HTR-8/SVneo (cell line): ENCODE results near the gene CCAR1.
A peak's percentile ranks its signal among the peaks of the same experiment; 100 is the strongest.
"Not testable (repeated sequence)": the region's sequence is repeated elsewhere in the genome, so short reads cannot be mapped to it uniquely, and the experiment has no call there.

Experiments
- DNase-seq: peaks from one replicate; pipeline ENCODE4 v3.0.0; 2011; ENCODE audit warnings: low spot score, mixed read lengths; ENCODE audit not compliant: insufficient read length
- FAIRE-seq: peaks from 2 replicates; lab custom pipeline; 2011; peaks lifted over from hg19 to GRCh38; lab: Jason Lieb, UNC

Gene CCAR1, protein sequence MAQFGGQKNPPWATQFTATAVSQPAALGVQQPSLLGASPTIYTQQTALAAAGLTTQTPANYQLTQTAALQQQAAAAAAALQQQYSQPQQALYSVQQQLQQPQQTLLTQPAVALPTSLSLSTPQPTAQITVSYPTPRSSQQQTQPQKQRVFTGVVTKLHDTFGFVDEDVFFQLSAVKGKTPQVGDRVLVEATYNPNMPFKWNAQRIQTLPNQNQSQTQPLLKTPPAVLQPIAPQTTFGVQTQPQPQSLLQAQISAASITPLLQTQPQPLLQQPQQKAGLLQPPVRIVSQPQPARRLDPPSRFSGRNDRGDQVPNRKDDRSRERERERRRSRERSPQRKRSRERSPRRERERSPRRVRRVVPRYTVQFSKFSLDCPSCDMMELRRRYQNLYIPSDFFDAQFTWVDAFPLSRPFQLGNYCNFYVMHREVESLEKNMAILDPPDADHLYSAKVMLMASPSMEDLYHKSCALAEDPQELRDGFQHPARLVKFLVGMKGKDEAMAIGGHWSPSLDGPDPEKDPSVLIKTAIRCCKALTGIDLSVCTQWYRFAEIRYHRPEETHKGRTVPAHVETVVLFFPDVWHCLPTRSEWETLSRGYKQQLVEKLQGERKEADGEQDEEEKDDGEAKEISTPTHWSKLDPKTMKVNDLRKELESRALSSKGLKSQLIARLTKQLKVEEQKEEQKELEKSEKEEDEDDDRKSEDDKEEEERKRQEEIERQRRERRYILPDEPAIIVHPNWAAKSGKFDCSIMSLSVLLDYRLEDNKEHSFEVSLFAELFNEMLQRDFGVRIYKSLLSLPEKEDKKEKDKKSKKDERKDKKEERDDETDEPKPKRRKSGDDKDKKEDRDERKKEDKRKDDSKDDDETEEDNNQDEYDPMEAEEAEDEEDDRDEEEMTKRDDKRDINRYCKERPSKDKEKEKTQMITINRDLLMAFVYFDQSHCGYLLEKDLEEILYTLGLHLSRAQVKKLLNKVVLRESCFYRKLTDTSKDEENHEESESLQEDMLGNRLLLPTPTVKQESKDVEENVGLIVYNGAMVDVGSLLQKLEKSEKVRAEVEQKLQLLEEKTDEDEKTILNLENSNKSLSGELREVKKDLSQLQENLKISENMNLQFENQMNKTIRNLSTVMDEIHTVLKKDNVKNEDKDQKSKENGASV

GRCh38 chr10:68720793-68721672 lies at the start of gene CCAR1:
Gene CCAR1, plus strand, starts transcription at chr10:68721239. Its CDS starts 1,266 bp downstream, at chr10:68722505.
- peak; percentile 91 for FAIRE-seq

DNA sequence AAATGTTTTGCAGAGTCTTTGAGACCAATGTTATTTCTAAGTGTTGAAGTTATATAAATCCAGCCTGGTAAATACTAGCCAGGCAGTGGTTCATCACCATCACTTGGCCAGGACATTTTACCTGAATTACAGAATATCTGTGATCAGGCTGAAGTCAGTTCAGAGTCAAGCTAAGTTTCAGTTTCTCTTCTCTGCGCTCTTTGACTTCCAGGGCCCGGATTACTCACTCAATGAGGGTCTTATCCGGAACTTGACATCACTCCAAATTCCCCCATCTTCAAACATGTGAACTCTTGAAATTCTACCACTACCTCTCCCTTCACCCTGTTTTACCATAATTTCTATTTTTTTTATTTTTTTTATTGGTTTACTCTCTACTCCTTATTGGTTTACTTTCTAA lies 36.6 kb upstream of the CCAR1 start:
- DNase-seq: no peak
- no peak for FAIRE-seq

More at GRCh38 chr10:68720793-68721672, at the start of gene CCAR1:
- DNase-seq: peak; percentile 96

GRCh38 chr10:68696018-68696417 lies 25.0 kb upstream of the CCAR1 start:
- FAIRE-seq: peak; percentile 23
- no peak for DNase-seq

DNA sequence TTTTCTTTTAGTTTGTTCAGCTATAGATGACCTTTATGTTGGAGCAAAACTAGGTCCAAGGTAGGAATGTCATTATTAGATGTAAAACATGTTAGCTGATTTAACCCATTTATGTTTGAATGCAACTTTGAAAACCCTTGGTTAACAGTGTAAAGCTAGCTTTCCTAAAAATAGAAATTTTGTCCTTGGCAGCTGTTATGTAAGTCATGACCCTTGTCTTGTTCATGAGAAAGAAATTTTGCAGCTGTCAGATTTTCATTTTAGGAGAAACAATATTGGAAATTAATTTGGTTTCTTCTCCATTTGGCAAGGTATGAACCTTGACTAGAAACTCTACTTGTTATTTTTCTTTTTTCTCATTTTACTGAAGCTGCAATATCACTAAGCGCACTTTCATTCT lies 23.9 kb upstream of the CCAR1 start:
- DNase-seq (no peak), FAIRE-seq (no peak)

DNA sequence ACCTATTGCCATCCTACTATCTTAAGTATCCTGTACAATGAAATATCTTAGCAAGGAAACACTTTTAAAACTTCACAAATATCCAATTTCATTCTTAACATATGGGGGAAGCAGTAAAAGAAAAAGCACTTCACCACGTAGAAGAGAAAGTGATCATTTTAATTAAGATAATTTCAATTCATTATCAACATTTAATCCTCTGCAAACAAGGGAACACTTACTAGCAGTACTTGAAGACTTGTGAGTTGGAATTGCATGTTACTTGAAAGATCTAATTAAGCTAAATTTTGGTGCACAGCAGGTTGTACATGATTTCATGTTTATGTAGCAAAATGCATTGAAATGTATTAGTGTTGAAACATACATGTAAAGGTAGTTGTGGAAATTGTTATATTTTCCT lies 20.8 kb upstream of the CCAR1 start:
- DNase-seq: no peak
- FAIRE-seq: no peak

DNA sequence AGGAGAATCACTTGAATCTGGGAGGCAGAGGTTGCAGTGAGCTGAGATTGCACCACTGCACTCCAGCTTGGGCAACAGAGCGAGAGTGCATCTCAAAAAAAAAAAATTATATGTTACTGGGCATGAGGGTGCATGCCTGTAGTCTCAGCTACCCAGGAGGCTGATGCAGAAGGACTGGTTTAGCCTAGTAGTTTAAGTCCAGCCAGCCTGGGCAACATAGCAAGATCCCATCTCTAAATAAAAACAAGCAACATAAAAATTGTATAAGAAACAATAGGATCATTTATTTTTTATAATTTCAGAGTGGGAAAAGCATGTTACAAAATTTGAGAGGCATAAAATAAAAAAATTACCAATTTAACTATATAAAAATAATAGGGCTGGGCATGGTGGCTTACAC lies 15.5 kb upstream of the CCAR1 start:
- DNase-seq (no peak), FAIRE-seq (no peak)

DNA sequence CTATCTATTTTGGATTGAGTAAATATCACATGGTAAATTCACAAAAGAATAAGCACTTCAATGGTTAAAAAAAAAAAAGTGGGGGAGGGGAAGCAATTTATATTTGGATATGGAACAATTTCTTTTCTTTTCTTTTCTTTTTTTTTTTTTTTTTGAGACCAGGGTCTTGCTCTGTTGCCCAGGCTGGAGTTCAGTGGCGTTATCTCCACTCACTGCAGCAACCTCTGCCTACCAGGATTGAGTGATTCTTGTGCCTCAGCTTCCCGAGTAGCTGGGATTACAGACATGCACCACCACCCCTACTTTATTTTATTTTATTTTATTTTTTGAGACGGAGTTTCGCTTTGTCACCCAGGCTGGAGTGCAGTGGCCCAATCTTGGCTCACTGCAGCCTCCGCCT lies 12.1 kb upstream of the CCAR1 start:
- not testable (repeated sequence) for DNase-seq, FAIRE-seq

GRCh38 chr10:68713065-68713464 lies 8.0 kb upstream of the CCAR1 start:
- FAIRE-seq, DNase-seq: not testable (repeated sequence)

- FAIRE-seq: no peak
- no peak for DNase-seq
These were observed 3.6 kb upstream of the CCAR1 start for GRCh38 chr10:68717435-68717834.

GRCh38 chr10:68721673-68722335 lies 765 bp downstream of the CCAR1 start:
- no peak for FAIRE-seq

GRCh38 chr10:68725016-68725415 lies 4.0 kb downstream of the CCAR1 start:
- DNase-seq (no peak), FAIRE-seq (no peak)

More at GRCh38 chr10:68721673-68722335, 765 bp downstream of the CCAR1 start:
- DNase-seq: no peak

DNA sequence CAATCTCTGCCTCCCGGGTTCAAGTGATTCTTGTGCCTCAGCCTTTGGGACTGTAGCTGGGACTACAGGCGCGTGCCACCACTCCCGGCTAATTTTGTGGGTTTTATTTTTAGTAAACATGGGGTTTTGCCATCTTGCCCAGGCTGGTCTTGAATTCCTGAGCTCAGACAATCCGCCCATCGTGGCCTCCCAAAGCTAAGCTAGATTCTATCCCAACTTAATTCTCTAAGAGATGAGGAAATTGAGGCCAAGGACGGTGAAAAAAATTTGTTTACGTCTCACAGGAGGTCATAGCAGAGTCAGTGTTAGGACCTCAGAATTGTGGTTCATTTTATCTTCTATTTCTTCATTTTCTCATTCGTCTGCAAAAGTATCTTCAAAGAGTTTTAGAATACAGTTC lies 6.1 kb downstream of the CCAR1 start:
- FAIRE-seq (no peak), DNase-seq (no peak)

GRCh38 chr10:68732651-68733050 lies 11.6 kb downstream of the CCAR1 start:
- DNase-seq (no peak), FAIRE-seq (no peak)

- FAIRE-seq: no peak
- no peak for DNase-seq
These were observed 13.3 kb downstream of the CCAR1 start for GRCh38 chr10:68734349-68734748.

GRCh38 chr10:68735119-68735518 lies 14.1 kb downstream of the CCAR1 start:
- DNase-seq: no peak
- no peak for FAIRE-seq

- FAIRE-seq, DNase-seq: not testable (repeated sequence)
These were observed 14.7 kb downstream of the CCAR1 start for GRCh38 chr10:68735739-68736138.

GRCh38 chr10:68740676-68741075 lies 19.6 kb downstream of the CCAR1 start:
- not testable (repeated sequence) for DNase-seq, FAIRE-seq

DNA sequence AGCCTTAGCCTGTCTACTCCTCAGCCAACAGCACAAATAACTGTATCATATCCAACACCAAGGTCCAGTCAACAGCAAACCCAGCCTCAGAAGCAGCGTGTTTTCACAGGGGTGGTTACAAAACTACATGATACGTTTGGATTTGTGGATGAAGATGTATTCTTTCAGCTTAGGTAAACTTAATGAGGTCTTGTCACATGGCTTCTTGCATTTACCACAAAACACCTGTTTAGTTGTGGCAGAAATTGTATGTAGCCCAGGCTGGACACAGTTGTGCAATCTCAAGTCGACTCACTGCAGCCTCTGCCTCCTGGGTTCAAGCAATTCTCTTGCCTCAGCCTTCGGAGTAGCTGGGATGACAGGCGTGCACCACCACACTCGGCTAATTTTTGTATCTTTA lies 21.4 kb downstream of the CCAR1 start:
- no peak for DNase-seq
- no peak for FAIRE-seq
